Prostate gland (tissue), 2 donors: ENCODE results near the gene ZDHHC9. TPM values are rescaled to one million over a fixed set of nuclear protein-coding genes. Genes with fewer than 3 reads are reported as not detected.

Source experiments
- DNase-seq: peaks from one replicate; pipeline ENCODE4 v3.0.0-alpha.2; 2019; ENCODE audit warnings: low spot score
- H3K27ac ChIP-seq, 2 donors: fragments of 200-600 bp; sonication (generic); 2 replicates each; pipeline ENCODE4 v1.5.1; 2017 to 2019
- H3K27me3 ChIP-seq: fragments of 200-600 bp; sonication (generic); replicated peaks from 2 replicates; pipeline ENCODE4 v1.5.1; 2019; ENCODE audit not compliant: insufficient read depth
- H3K36me3 ChIP-seq, 2 donors: fragments of 200-600 bp; sonication (generic); 1 replicate in 1 of 2; 2 replicates in 1 of 2; pipeline versions ENCODE4 v1.5.1 to v1.8.1; 2017 to 2019
- H3K4me1 ChIP-seq: fragments of 200-600 bp; sonication (generic); replicated peaks from 2 replicates; pipeline ENCODE4 v1.5.1; 2019
- H3K4me3 ChIP-seq, 2 donors: fragments of 200-600 bp; sonication (generic); 2 replicates each; pipeline ENCODE4 v1.5.1; 2017 to 2019
- H3K9me3 ChIP-seq: fragments of 200-600 bp; sonication (generic); 2 replicates; pipeline ENCODE4 v1.5.1; 2017
- POLR2A ChIP-seq: fragments of 450-650 bp; IDR thresholded peaks from one replicate; pipeline ENCODE4 v1.6.1; 2016; ENCODE audit warnings: antibody characterized with exemption, mild to moderate bottlenecking
- POLR2AphosphoS5 ChIP-seq: sonication (generic); formaldehyde crosslinking; IDR thresholded peaks from one replicate; pipeline ENCODE4 v1.6.1; 2017; ENCODE audit warnings: antibody characterized with exemption
- WGBS: methylation state at CpG from one replicate; pipeline ENCODE4 v1.1.5; 2018; 5-methylcytosine and 5-hydroxymethylcytosine counted together
- intact Hi-C: fragments of 100-400 bp; cut with DNase I; formaldehyde crosslinking; loops from one replicate; pipeline ENCODE4 v1.14.2; 2022
- total RNA-seq, 2 donors: library from RNA; depleted of rRNA; stranded (reverse); fragments of >200 nt; gene quantifications; one replicate each; pipeline ENCODE4 v1.1.0, GENCODE V29; 2016
- TF ChIP-seq, protein P1 (sequence below), 4 experiments: fragments of 200-600 bp in 2 of 4; fragments of 450-650 bp in 2 of 4; sonication (generic) in 2 of 4; IDR thresholded peaks; 1 replicate in 3 of 4; 2 replicates in 1 of 4; pipeline ENCODE4 v1.5.1; 2016 to 2019; ENCODE audit warnings: antibody characterized with exemption in 4 of 4, mild to moderate bottlenecking in 2 of 4, moderate library complexity in 2 of 4

Gene ZDHHC9
- total RNA-seq, 2 donors from 2014 or later, result 13.8 to 20.4 TPM

- no peaks in the 10 kb centered on the region for H3K36me3 ChIP-seq
- no peak for DNase-seq
- no peak overlapping the region for H3K4me3 ChIP-seq
- TF ChIP-seq, protein P1, sequence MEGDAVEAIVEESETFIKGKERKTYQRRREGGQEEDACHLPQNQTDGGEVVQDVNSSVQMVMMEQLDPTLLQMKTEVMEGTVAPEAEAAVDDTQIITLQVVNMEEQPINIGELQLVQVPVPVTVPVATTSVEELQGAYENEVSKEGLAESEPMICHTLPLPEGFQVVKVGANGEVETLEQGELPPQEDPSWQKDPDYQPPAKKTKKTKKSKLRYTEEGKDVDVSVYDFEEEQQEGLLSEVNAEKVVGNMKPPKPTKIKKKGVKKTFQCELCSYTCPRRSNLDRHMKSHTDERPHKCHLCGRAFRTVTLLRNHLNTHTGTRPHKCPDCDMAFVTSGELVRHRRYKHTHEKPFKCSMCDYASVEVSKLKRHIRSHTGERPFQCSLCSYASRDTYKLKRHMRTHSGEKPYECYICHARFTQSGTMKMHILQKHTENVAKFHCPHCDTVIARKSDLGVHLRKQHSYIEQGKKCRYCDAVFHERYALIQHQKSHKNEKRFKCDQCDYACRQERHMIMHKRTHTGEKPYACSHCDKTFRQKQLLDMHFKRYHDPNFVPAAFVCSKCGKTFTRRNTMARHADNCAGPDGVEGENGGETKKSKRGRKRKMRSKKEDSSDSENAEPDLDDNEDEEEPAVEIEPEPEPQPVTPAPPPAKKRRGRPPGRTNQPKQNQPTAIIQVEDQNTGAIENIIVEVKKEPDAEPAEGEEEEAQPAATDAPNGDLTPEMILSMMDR (IDR thresholded peaks at IDR 0.05), result no peak
- TF ChIP-seq POLR2AphosphoS5, result no peak
- no peak for TF ChIP-seq POLR2A
- no peaks in the 10 kb centered on the region for H3K9me3 ChIP-seq
- 76% methylated on average over 8 of the region's 11 CpGs for WGBS
- no peaks in the 10 kb centered on the region for H3K27me3 ChIP-seq
- intact Hi-C loops, result no loop called here
- H3K27ac ChIP-seq, result no peak overlapping the region
- H3K4me1 ChIP-seq, result no peaks in the 10 kb centered on the region
Observed at GRCh38 chrX:129785160-129785947, 58.3 kb downstream of the ZDHHC9 start.

- WGBS, result 68% methylated on average over 7 of the region's 7 CpGs
Observed at GRCh38 chrX:129784371-129784770, 59.3 kb downstream of the ZDHHC9 start.

GRCh38 chrX:129783291-129783713 is 60.4 kb downstream of the ZDHHC9 start:
- WGBS, result 92% methylated on average over 9 of the region's 11 CpGs
- Histone ChIP-seq H3K4me3 (no peak overlapping the region), H3K27ac (no peak overlapping the region), H3K9me3 (no peaks in the 10 kb centered on the region), H3K4me1 (no peaks in the 10 kb centered on the region), H3K36me3 (no peaks in the 10 kb centered on the region), H3K27me3 (no peaks in the 10 kb centered on the region)
- TF ChIP-seq POLR2AphosphoS5 (no peak), POLR2A (no peak)
- TF ChIP-seq, protein P1 (IDR thresholded peaks at IDR 0.05), result no peak
- no peak for DNase-seq
- intact Hi-C loops, result no loop called here

More at GRCh38 chrX:129784371-129784770, 59.3 kb downstream of the ZDHHC9 start:
- Histone ChIP-seq H3K4me3 (no peak overlapping the region), H3K4me1 (no peaks in the 10 kb centered on the region), H3K36me3 (no peaks in the 10 kb centered on the region), H3K27me3 (no peaks in the 10 kb centered on the region), H3K9me3 (no peaks in the 10 kb centered on the region), H3K27ac (no peak overlapping the region)
- intact Hi-C loops, result no loop called here
- DNase-seq, result no peak
- TF ChIP-seq POLR2A (no peak), POLR2AphosphoS5 (no peak)
- TF ChIP-seq, protein P1 (IDR thresholded peaks at IDR 0.05), result no peak

DNA sequence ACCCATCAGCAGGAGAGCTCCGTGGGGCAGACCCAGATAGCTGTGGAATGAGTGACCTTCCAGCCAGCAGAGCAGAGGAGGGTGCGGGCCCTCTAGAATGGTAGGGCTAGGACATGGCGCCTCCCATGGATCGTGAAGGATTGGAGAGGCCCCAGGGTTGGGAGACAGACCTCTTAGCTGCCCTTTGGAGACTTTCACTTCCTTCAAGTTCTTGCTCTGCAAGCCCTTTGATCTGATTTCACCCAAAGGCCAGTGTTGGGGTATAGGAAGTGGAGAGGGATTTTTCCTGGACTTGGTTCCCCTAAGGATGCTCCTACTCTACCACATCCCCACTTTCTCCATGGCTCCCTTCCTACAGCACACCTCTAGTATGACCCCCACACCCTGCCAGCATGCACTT is 61.0 kb downstream of the ZDHHC9 start:
- intact Hi-C loops, result no loop called here
- Histone ChIP-seq H3K4me1 (no peaks in the 10 kb centered on the region), H3K36me3 (no peaks in the 10 kb centered on the region), H3K9me3 (no peaks in the 10 kb centered on the region), H3K4me3 (no peak overlapping the region), H3K27ac (no peak overlapping the region), H3K27me3 (no peaks in the 10 kb centered on the region)
- 86% methylated on average over 4 of the region's 4 CpGs for WGBS
- no peak for DNase-seq
- TF ChIP-seq POLR2AphosphoS5 (no peak), POLR2A (no peak)
- TF ChIP-seq, protein P1 (IDR thresholded peaks at IDR 0.05), result no peak
